KMS-11 (cell line): ENCODE results near the gene HOMEZ.

Source experiments
- H2AFZ ChIP-seq: fragments of 200-600 bp; sonication (generic); 2 replicates; pipeline ENCODE4 v1.6.1; 2016; ENCODE audit warnings: antibody characterized with exemption, mixed run types, low read depth
- H3K27ac ChIP-seq: fragments of 200-600 bp; sonication (generic); 2 replicates; pipeline ENCODE4 v1.6.1; 2016; ENCODE audit warnings: mild to moderate bottlenecking, mixed run types
- H3K27me3 ChIP-seq: fragments of 200-600 bp; sonication (generic); 2 replicates; pipeline ENCODE4 v1.6.1; 2017; ENCODE audit warnings: mild to moderate bottlenecking, low read depth, mixed run types, moderate library complexity; ENCODE audit not compliant: insufficient read depth
- H3K36me3 ChIP-seq: fragments of 200-600 bp; sonication (generic); 2 replicates; pipeline ENCODE4 v1.6.1; 2017; ENCODE audit warnings: mild to moderate bottlenecking, mixed run types; ENCODE audit not compliant: insufficient read depth
- H3K4me1 ChIP-seq: fragments of 200-600 bp; sonication (generic); 2 replicates; pipeline ENCODE4 v1.6.1; 2016; ENCODE audit warnings: mild to moderate bottlenecking, low read depth, mixed run types; ENCODE audit not compliant: poor library complexity, severe bottlenecking
- H3K4me2 ChIP-seq: fragments of 200-600 bp; sonication (generic); 2 replicates; pipeline ENCODE4 v1.7.0; 2016; ENCODE audit warnings: mild to moderate bottlenecking, mixed run types
- H3K4me3 ChIP-seq: fragments of 200-600 bp; sonication (generic); IDR thresholded peaks from 2 replicates; pipeline ENCODE4 v1.6.1; 2017; ENCODE audit warnings: low read depth, low read length, mixed read lengths; ENCODE audit not compliant: insufficient read depth
- H3K79me2 ChIP-seq: fragments of 200-600 bp; sonication (generic); 2 replicates; pipeline ENCODE4 v1.6.1; 2016; ENCODE audit warnings: low read depth, mixed run types; ENCODE audit not compliant: insufficient read depth
- H3K9ac ChIP-seq: fragments of 200-600 bp; sonication (generic); 2 replicates; pipeline ENCODE4 v1.6.1; 2016; ENCODE audit warnings: mild to moderate bottlenecking, mixed run types
- H4K20me1 ChIP-seq: fragments of 200-600 bp; sonication (generic); 2 replicates; pipeline ENCODE4 v1.6.1; 2016; ENCODE audit warnings: mild to moderate bottlenecking, mixed run types; ENCODE audit not compliant: insufficient read depth
- CTCF ChIP-seq: fragments of 200-600 bp; sonication (generic); conservative IDR thresholded peaks from 2 replicates; pipeline ENCODE4 v1.6.1; 2017; ENCODE audit warnings: low read depth, mild to moderate bottlenecking, antibody characterized with exemption, low read length, moderate library complexity, mixed read lengths

The HOMEZ gene

GRCh38 chr14:23306412-23307145 is 20.6 kb upstream of the HOMEZ start, which contains the start of gene BCL2L2:
Gene BCL2L2 (plus strand): TSS chr14:23306833. CDS start chr14:23307768, 935 bp downstream.
- no peaks in the 10 kb centered on the region for H3K27me3 ChIP-seq
- H2AFZ ChIP-seq, result no peak within 1 kb of the TSS; the same call in 1 of the 2 replicates
- no peak for TF ChIP-seq CTCF
- no peak within 1 kb of the TSS for H3K27ac ChIP-seq
- H3K4me1 ChIP-seq, result no peaks in the 10 kb centered on the region
- no peaks in the 10 kb centered on the region for H3K79me2 ChIP-seq
- no peaks in the 10 kb centered on the region for H4K20me1 ChIP-seq
- no peak within 1 kb of the TSS for H3K4me3 ChIP-seq
- 0 out of 2 replicates have a peak within 1 kb of the TSS, but pooled peaks have one; percentile 25 for H3K4me2 ChIP-seq
- peak within 1 kb of the TSS; percentile 35; the same call in 1 of the 2 replicates for H3K9ac ChIP-seq
- no peaks in the 10 kb centered on the region for H3K36me3 ChIP-seq

GRCh38 chr14:23302290-23303225 is 16.6 kb upstream of the HOMEZ start, which contains the start of gene PPP1R3E:
Gene PPP1R3E (minus strand): TSS chr14:23302859. CDS start chr14:23302576, 283 bp downstream.
- Histone ChIP-seq H4K20me1 (no peaks in the 10 kb centered on the region), H2AFZ (peak within 1 kb of the TSS; percentile 69), H3K9ac (peak within 1 kb of the TSS; percentile 78), H3K79me2 (0 out of 2 replicates have a peak, but pooled peaks cover 5% of the 10 kb centered on the region), H3K4me3 (no peak within 1 kb of the TSS), H3K4me2 (peak within 1 kb of the TSS; percentile 81), H3K36me3 (no peaks in the 10 kb centered on the region), H3K27ac (peak within 1 kb of the TSS; percentile 76), H3K27me3 (no peaks in the 10 kb centered on the region), H3K4me1 (peaks cover 15% of the 10 kb centered on the region)
- no peak for TF ChIP-seq CTCF

- H3K4me1 ChIP-seq, result peaks cover 15% of the 10 kb centered on the region
- peak overlapping the region; percentile 81 for H3K4me2 ChIP-seq
- H2AFZ ChIP-seq, result peak overlapping the region; percentile 69
- no peaks in the 10 kb centered on the region for H3K36me3 ChIP-seq
- peak overlapping the region; percentile 78 for H3K9ac ChIP-seq
- peak overlapping the region; percentile 76 for H3K27ac ChIP-seq
- H3K27me3 ChIP-seq, result no peaks in the 10 kb centered on the region
- H3K79me2 ChIP-seq, result 0 out of 2 replicates have a peak, but pooled peaks cover 5% of the 10 kb centered on the region
- H4K20me1 ChIP-seq, result no peaks in the 10 kb centered on the region
- no peak for TF ChIP-seq CTCF
- no peak overlapping the region for H3K4me3 ChIP-seq
Observed at GRCh38 chr14:23301969-23302289, 16.0 kb upstream of the HOMEZ start.

- Histone ChIP-seq H2AFZ (peak overlapping the region; percentile 69; the same call in 1 of the 2 replicates), H3K4me1 (peaks cover 15% of the 10 kb centered on the region), H3K79me2 (0 out of 2 replicates have a peak, but pooled peaks cover 5% of the 10 kb centered on the region), H3K27me3 (no peaks in the 10 kb centered on the region), H4K20me1 (no peaks in the 10 kb centered on the region), H3K36me3 (no peaks in the 10 kb centered on the region), H3K4me3 (no peak overlapping the region), H3K9ac (peak overlapping the region; percentile 78; the same call in 1 of the 2 replicates), H3K4me2 (no peak overlapping the region), H3K27ac (peak overlapping the region; percentile 76)
- no peak; the same call in 1 of the 2 replicates for TF ChIP-seq CTCF
Observed at GRCh38 chr14:23301288-23301968, 15.5 kb upstream of the HOMEZ start.
